ENCODE data around the gene SRMS.

DNA sequence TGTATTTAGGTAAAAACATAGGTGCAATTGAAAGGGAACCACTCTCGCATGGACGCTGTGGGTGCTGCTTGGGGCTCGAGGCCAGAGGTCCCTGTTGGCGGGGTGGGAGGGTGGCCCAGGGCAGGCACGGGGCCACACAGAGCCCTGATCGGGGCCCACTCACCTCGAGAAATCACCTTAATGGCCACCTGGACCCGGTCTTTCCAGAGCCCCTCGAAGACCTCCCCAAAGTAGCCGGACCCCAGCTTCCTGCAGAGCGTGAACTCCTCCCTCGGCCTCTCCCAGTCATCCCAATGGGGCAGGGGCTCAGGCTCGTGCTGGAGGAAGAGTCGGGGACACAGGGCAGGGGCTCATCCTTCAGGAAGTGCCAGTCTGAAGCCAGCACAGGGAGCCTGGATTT is 14.2 kb downstream of the SRMS start:
- TF ChIP-seq, protein P1, sequence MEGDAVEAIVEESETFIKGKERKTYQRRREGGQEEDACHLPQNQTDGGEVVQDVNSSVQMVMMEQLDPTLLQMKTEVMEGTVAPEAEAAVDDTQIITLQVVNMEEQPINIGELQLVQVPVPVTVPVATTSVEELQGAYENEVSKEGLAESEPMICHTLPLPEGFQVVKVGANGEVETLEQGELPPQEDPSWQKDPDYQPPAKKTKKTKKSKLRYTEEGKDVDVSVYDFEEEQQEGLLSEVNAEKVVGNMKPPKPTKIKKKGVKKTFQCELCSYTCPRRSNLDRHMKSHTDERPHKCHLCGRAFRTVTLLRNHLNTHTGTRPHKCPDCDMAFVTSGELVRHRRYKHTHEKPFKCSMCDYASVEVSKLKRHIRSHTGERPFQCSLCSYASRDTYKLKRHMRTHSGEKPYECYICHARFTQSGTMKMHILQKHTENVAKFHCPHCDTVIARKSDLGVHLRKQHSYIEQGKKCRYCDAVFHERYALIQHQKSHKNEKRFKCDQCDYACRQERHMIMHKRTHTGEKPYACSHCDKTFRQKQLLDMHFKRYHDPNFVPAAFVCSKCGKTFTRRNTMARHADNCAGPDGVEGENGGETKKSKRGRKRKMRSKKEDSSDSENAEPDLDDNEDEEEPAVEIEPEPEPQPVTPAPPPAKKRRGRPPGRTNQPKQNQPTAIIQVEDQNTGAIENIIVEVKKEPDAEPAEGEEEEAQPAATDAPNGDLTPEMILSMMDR (IDR thresholded peaks at IDR 0.05; ENCODE audit: low read length) = no peak
- TF ChIP-seq EZH2phosphoT487 (IDR thresholded peaks at IDR 0.05; ENCODE audit: low read length) (no peak), EZH2 (optimal IDR thresholded peaks at IDR 0.05; ENCODE audit: low read depth, low read length) (no peak)

Data from MM.1S (cell line).